ENCODE results near the gene CEP112. TPM values are rescaled to one million over a fixed set of nuclear protein-coding genes. Genes with fewer than 3 reads are reported as not detected.
A peak's percentile ranks its signal among the peaks of the same experiment; 100 is the strongest.

CEP112 gene
- total and polyA plus RNA-seq, 9 of the 15 experiments (the other 6 are each of a cell fraction or from before 2014, with no cell fraction given), result 0.84 TPM; not detected in 8

DNA sequence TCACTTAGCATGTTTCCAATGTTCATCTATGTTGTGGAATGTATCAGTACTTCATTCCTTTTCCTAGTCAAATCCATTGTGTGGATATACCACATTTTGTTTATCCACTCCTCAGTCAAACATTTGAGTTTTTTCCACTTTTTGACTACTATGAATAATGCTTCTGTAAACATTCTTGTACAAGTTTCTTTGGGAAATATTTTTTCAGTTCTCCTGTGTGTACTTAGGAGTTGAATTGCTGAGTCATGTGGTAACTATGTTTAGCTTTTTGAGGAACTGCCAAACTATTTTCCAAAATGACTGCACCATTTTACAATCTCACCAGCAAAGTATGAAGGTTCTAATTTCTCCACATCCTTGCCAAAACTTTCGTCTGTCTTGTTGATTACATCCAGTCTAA lies 406.8 kb downstream of the CEP112 start (continued):
- TF ChIP-seq CBX1 (IDR thresholded peaks at IDR 0.05; ENCODE audit: low read depth), result no peak
- TF ChIP-seq SPI1 (IDR thresholded peaks at IDR 0.05; ENCODE audit: borderline replicate concordance, low read depth, low read length), result peak; percentile 88
- peak; percentile 87 for TF ChIP-seq BACH1 (tag; IDR thresholded peaks at IDR 0.05)
- peak; percentile 8; the same call in 1 of the 2 replicates for TF ChIP-seq MEF2A (IDR thresholded peaks at IDR 0.05; ENCODE audit: control insufficient read depth, low read depth, low read length)
- TF ChIP-seq MAFK (IDR thresholded peaks at IDR 0.05; ENCODE audit: low read length), result peak; percentile 89
- no peak for TF ChIP-seq JUND (IDR thresholded peaks at IDR 0.05; ENCODE audit: borderline replicate concordance, low read depth, low read length)
- peak; percentile 61; the same call in 2 of the 3 replicates for TF ChIP-seq JUND (tag; IDR thresholded peaks at IDR 0.05; ENCODE audit: borderline replicate concordance, low read depth, low read length)
- peak; percentile 35; the same call in 1 of the 2 replicates for TF ChIP-seq DPF2 (IDR thresholded peaks at IDR 0.05)
- TF ChIP-seq, protein P1, sequence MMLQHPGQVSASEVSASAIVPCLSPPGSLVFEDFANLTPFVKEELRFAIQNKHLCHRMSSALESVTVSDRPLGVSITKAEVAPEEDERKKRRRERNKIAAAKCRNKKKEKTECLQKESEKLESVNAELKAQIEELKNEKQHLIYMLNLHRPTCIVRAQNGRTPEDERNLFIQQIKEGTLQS (IDR thresholded peaks at IDR 0.05), result peak; percentile 23; the same call in 1 of the 2 replicates
- TF ChIP-seq, protein P1 (CRISPR knock-in tag; conservative IDR thresholded peaks at IDR 0.05), result no peak
- TF ChIP-seq TEAD1 (CRISPR knock-in tag; IDR thresholded peaks at IDR 0.05), result 0 out of 4 replicates have a peak, but pooled peaks of 1 of the 2 experiments have one; percentile 2
- 0 out of 4 replicates have a peak, but pooled peaks of 1 of the 2 experiments have one; percentile 24 for TF ChIP-seq FOXK2 (conservative IDR thresholded peaks at IDR 0.05 in 1 of 2, IDR thresholded peaks at IDR 0.05 in 1 of 2; ENCODE audit: low read depth in 2 of 2)
- TF ChIP-seq, protein P2, sequence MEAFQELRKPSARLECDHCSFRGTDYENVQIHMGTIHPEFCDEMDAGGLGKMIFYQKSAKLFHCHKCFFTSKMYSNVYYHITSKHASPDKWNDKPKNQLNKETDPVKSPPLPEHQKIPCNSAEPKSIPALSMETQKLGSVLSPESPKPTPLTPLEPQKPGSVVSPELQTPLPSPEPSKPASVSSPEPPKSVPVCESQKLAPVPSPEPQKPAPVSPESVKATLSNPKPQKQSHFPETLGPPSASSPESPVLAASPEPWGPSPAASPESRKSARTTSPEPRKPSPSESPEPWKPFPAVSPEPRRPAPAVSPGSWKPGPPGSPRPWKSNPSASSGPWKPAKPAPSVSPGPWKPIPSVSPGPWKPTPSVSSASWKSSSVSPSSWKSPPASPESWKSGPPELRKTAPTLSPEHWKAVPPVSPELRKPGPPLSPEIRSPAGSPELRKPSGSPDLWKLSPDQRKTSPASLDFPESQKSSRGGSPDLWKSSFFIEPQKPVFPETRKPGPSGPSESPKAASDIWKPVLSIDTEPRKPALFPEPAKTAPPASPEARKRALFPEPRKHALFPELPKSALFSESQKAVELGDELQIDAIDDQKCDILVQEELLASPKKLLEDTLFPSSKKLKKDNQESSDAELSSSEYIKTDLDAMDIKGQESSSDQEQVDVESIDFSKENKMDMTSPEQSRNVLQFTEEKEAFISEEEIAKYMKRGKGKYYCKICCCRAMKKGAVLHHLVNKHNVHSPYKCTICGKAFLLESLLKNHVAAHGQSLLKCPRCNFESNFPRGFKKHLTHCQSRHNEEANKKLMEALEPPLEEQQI (IDR thresholded peaks at IDR 0.05), result peak; percentile 37; the same call in 1 of the 2 replicates
- TF ChIP-seq, protein P3, sequence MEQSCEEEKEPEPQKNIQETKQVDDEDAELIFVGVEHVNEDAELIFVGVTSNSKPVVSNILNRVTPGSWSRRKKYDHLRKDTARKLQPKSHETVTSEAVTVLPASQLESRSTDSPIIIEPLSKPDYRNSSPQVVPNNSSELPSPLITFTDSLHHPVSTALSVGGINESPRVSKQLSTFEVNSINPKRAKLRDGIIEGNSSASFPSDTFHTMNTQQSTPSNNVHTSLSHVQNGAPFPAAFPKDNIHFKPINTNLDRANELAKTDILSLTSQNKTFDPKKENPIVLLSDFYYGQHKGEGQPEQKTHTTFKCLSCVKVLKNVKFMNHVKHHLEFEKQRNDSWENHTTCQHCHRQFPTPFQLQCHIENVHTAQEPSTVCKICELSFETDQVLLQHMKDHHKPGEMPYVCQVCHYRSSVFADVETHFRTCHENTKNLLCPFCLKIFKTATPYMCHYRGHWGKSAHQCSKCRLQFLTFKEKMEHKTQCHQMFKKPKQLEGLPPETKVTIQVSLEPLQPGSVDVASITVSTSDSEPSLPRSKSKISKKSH (CRISPR knock-in tag; IDR thresholded peaks at IDR 0.05), result no peak
